Ishikawa (cell line): ENCODE measurements around the gene SLC25A38.

Experiments
- CEBPB ChIP-seq: IDR thresholded peaks from 2 replicates; pipeline ENCODE4 v1.6.1; 2012
- CREB1 ChIP-seq: IDR thresholded peaks from 2 replicates; pipeline ENCODE4 v1.6.1; 2012; ENCODE audit warnings: low read depth
- EGR1 ChIP-seq: IDR thresholded peaks from 2 replicates; pipeline ENCODE4 v1.6.1; 2012
- EP300 ChIP-seq: IDR thresholded peaks from 2 replicates; pipeline ENCODE4 v1.6.1; 2012; ENCODE audit warnings: borderline replicate concordance
- FOXM1 ChIP-seq: IDR thresholded peaks from 2 replicates; pipeline ENCODE4 v1.6.1; 2012; ENCODE audit warnings: low read depth, borderline replicate concordance
- NFIC ChIP-seq: IDR thresholded peaks from 2 replicates; pipeline ENCODE4 v1.6.1; 2012
- RAD21 ChIP-seq: IDR thresholded peaks from 2 replicates; pipeline ENCODE4 v1.6.1; 2012; ENCODE audit warnings: low read depth
- TAF1 ChIP-seq: IDR thresholded peaks from 2 replicates; pipeline ENCODE4 v1.6.1; 2012; ENCODE audit warnings: low read depth, mild to moderate bottlenecking
- TCF12 ChIP-seq: IDR thresholded peaks from 2 replicates; pipeline ENCODE4 v1.6.1; 2012; ENCODE audit warnings: low read depth
- TEAD4 ChIP-seq: IDR thresholded peaks from 2 replicates; pipeline ENCODE4 v1.6.1; 2012
- YY1 ChIP-seq: IDR thresholded peaks from 2 replicates; pipeline ENCODE4 v1.6.1; 2012; ENCODE audit warnings: low read depth
- ZBTB7A ChIP-seq: IDR thresholded peaks from 2 replicates; pipeline ENCODE4 v1.6.1; 2012; ENCODE audit warnings: low read depth
- TF ChIP-seq, protein P1 (sequence below): IDR thresholded peaks from 2 replicates; pipeline ENCODE4 v1.6.1; 2012; ENCODE audit warnings: low read depth, mild to moderate bottlenecking
- TF ChIP-seq, protein P2 (sequence below): IDR thresholded peaks from 2 replicates; pipeline ENCODE4 v1.6.1; 2012
- TF ChIP-seq, protein P3 (sequence below): IDR thresholded peaks from 2 replicates; pipeline ENCODE4 v1.6.1; 2012

Gene SLC25A38

GRCh38 chr3:39347586-39347876 is 35.6 kb upstream of the SLC25A38 start:
- TF ChIP-seq, protein P1, sequence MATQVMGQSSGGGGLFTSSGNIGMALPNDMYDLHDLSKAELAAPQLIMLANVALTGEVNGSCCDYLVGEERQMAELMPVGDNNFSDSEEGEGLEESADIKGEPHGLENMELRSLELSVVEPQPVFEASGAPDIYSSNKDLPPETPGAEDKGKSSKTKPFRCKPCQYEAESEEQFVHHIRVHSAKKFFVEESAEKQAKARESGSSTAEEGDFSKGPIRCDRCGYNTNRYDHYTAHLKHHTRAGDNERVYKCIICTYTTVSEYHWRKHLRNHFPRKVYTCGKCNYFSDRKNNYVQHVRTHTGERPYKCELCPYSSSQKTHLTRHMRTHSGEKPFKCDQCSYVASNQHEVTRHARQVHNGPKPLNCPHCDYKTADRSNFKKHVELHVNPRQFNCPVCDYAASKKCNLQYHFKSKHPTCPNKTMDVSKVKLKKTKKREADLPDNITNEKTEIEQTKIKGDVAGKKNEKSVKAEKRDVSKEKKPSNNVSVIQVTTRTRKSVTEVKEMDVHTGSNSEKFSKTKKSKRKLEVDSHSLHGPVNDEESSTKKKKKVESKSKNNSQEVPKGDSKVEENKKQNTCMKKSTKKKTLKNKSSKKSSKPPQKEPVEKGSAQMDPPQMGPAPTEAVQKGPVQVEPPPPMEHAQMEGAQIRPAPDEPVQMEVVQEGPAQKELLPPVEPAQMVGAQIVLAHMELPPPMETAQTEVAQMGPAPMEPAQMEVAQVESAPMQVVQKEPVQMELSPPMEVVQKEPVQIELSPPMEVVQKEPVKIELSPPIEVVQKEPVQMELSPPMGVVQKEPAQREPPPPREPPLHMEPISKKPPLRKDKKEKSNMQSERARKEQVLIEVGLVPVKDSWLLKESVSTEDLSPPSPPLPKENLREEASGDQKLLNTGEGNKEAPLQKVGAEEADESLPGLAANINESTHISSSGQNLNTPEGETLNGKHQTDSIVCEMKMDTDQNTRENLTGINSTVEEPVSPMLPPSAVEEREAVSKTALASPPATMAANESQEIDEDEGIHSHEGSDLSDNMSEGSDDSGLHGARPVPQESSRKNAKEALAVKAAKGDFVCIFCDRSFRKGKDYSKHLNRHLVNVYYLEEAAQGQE: no peak
- no peak for TF ChIP-seq YY1
- TF ChIP-seq TAF1: no peak
- TF ChIP-seq CEBPB: no peak
- TF ChIP-seq FOXM1: no peak
- no peak for TF ChIP-seq NFIC
- TF ChIP-seq, protein P2, sequence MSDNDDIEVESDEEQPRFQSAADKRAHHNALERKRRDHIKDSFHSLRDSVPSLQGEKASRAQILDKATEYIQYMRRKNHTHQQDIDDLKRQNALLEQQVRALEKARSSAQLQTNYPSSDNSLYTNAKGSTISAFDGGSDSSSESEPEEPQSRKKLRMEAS: no peak
- TF ChIP-seq, protein P3, sequence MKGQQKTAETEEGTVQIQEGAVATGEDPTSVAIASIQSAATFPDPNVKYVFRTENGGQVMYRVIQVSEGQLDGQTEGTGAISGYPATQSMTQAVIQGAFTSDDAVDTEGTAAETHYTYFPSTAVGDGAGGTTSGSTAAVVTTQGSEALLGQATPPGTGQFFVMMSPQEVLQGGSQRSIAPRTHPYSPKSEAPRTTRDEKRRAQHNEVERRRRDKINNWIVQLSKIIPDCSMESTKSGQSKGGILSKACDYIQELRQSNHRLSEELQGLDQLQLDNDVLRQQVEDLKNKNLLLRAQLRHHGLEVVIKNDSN: no peak
- TF ChIP-seq ZBTB7A: no peak
- TF ChIP-seq TCF12: no peak
- no peak for TF ChIP-seq CREB1
- no peak for TF ChIP-seq RAD21
- TF ChIP-seq EP300: no peak
- TF ChIP-seq TEAD4: no peak
- TF ChIP-seq EGR1: no peak

DNA sequence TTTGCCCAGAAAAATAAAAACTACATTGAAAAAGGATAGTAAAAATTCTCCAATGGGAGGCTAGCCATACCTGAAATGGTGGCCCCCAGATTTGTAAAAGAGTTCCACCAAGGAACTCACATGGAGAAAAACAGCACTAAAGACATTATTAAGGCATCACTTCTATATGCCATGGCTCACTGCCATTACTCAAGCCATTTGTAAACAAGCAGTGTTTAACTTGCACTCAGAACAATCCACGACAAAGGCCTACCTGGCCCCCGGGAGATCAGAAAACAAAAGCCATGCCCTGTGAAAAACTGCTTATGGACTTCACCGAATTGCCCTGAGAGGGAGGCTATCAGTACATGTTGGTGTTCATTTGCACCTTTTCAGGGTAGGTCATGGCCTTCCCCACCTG is 34.1 kb upstream of the SLC25A38 start:
- TF ChIP-seq, protein P3: no peak
- no peak for TF ChIP-seq NFIC
- TF ChIP-seq RAD21: no peak
- no peak for TF ChIP-seq TAF1
- no peak for TF ChIP-seq TCF12
- no peak for TF ChIP-seq CEBPB
- TF ChIP-seq EGR1: no peak
- TF ChIP-seq, protein P1: no peak
- no peak for TF ChIP-seq YY1
- no peak for TF ChIP-seq FOXM1
- no peak for TF ChIP-seq CREB1
- no peak for TF ChIP-seq EP300
- TF ChIP-seq, protein P2: no peak
- TF ChIP-seq ZBTB7A: no peak

- TF ChIP-seq CEBPB (no peak), TEAD4 (no peak), YY1 (no peak), FOXM1 (no peak), EGR1 (no peak), NFIC (no peak)
- TF ChIP-seq, protein P2: no peak
Measured at GRCh38 chr3:39350714-39351113, 32.5 kb upstream of the SLC25A38 start.

- TF ChIP-seq TCF12: no peak
- no peak for TF ChIP-seq TAF1
- no peak for TF ChIP-seq EGR1
- TF ChIP-seq TEAD4: no peak
- TF ChIP-seq, protein P1: no peak
- TF ChIP-seq EP300: no peak
- TF ChIP-seq NFIC: no peak
- TF ChIP-seq, protein P2: no peak
- TF ChIP-seq RAD21: no peak
- TF ChIP-seq, protein P3: no peak
- no peak for TF ChIP-seq CREB1
- TF ChIP-seq CEBPB: no peak
- no peak for TF ChIP-seq YY1
- no peak for TF ChIP-seq FOXM1
- TF ChIP-seq ZBTB7A: no peak
Measured at GRCh38 chr3:39358333-39358732, 24.8 kb upstream of the SLC25A38 start.
